Measurements from ENCODE around the gene ULBP2. TPM values are rescaled to one million over a fixed set of nuclear protein-coding genes. Genes with fewer than 3 reads are reported as not detected.
"Not testable (repeated sequence)": the region's sequence is repeated elsewhere in the genome, so short reads cannot be mapped to it uniquely, and the experiment has no call there.

ULBP2 gene
- polyA plus RNA-seq, 1 donor, result 0.09 TPM

- no peaks in the 10 kb centered on the region for H3K36me3 ChIP-seq (ENCODE audit: control insufficient read depth, insufficient read depth, low read length)
- WGBS (ENCODE audit: insufficient coverage, low lambda C conversion rate), result no CpG with 5 or more reads among the region's 6 CpGs
- H3K9me3 ChIP-seq (ENCODE audit: control insufficient read depth, low read depth, low read length), result no peaks in the 10 kb centered on the region
- H3K27ac ChIP-seq (ENCODE audit: low read length), result no peak overlapping the region
- DNase-seq, result no peak
- H3K4me3 ChIP-seq (ENCODE audit: low read length), result no peak overlapping the region
- H3K4me1 ChIP-seq (ENCODE audit: control insufficient read depth, insufficient read depth, low read length), result peaks cover 14% of the 10 kb centered on the region
- peaks cover 82% of the 10 kb centered on the region for H3K27me3 ChIP-seq (ENCODE audit: control insufficient read depth, insufficient read depth, low read length)
These were observed 18.7 kb downstream of the ULBP2 start for GRCh38 chr6:149960488-149960887.

- no CpG with 5 or more reads among the region's 6 CpGs for WGBS (ENCODE audit: insufficient coverage, low lambda C conversion rate)
- H3K27me3 ChIP-seq (ENCODE audit: control insufficient read depth, insufficient read depth, low read length), result peaks cover 84% of the 10 kb centered on the region
- peaks cover 14% of the 10 kb centered on the region for H3K4me1 ChIP-seq (ENCODE audit: control insufficient read depth, insufficient read depth, low read length)
- no peak overlapping the region for H3K27ac ChIP-seq (ENCODE audit: low read length)
- no peaks in the 10 kb centered on the region for H3K36me3 ChIP-seq (ENCODE audit: control insufficient read depth, insufficient read depth, low read length)
- no peaks in the 10 kb centered on the region for H3K9me3 ChIP-seq (ENCODE audit: control insufficient read depth, low read depth, low read length)
- no peak for DNase-seq
- H3K4me3 ChIP-seq (ENCODE audit: low read length), result no peak overlapping the region
These were observed 20.1 kb downstream of the ULBP2 start for GRCh38 chr6:149961728-149962425.

- no peak overlapping the region for H3K4me3 ChIP-seq (ENCODE audit: low read length)
- H3K9me3 ChIP-seq (ENCODE audit: control insufficient read depth, low read depth, low read length), result no peaks in the 10 kb centered on the region
- H3K36me3 ChIP-seq (ENCODE audit: control insufficient read depth, insufficient read depth, low read length), result no peaks in the 10 kb centered on the region
- no CpG with 5 or more reads among the region's 7 CpGs for WGBS (ENCODE audit: insufficient coverage, low lambda C conversion rate)
- H3K27ac ChIP-seq (ENCODE audit: low read length), result no peak overlapping the region
- no peak for DNase-seq
- H3K27me3 ChIP-seq (ENCODE audit: control insufficient read depth, insufficient read depth, low read length), result peaks cover 87% of the 10 kb centered on the region
- H3K4me1 ChIP-seq (ENCODE audit: control insufficient read depth, insufficient read depth, low read length), result peaks cover 14% of the 10 kb centered on the region
These were observed 20.8 kb downstream of the ULBP2 start for GRCh38 chr6:149962461-149963211.

GRCh38 chr6:149963212-149963461 lies 21.3 kb downstream of the ULBP2 start:
- Histone ChIP-seq H3K27me3 (ENCODE audit: control insufficient read depth, insufficient read depth, low read length) (peaks cover 90% of the 10 kb centered on the region), H3K9me3 (ENCODE audit: control insufficient read depth, low read depth, low read length) (no peaks in the 10 kb centered on the region), H3K4me3 (ENCODE audit: low read length) (peak overlapping the region; percentile 5), H3K4me1 (ENCODE audit: control insufficient read depth, insufficient read depth, low read length) (peaks cover 14% of the 10 kb centered on the region), H3K27ac (ENCODE audit: low read length) (no peak overlapping the region), H3K36me3 (ENCODE audit: control insufficient read depth, insufficient read depth, low read length) (no peaks in the 10 kb centered on the region)
- DNase-seq, result no peak
- WGBS (ENCODE audit: insufficient coverage, low lambda C conversion rate), result no CpG with 5 or more reads among the region's 8 CpGs

GRCh38 chr6:149963462-149964307 lies 21.9 kb downstream of the ULBP2 start, which contains the start of gene ULBP1:
TSS of gene ULBP1 (plus strand) at chr6:149963943. CDS start at chr6:149964050, 107 bp downstream.
- Histone ChIP-seq H3K36me3 (ENCODE audit: control insufficient read depth, insufficient read depth, low read length) (no peaks in the 10 kb centered on the region), H3K27ac (ENCODE audit: low read length) (no peak within 1 kb of the TSS), H3K9me3 (ENCODE audit: control insufficient read depth, low read depth, low read length) (no peaks in the 10 kb centered on the region), H3K4me3 (ENCODE audit: low read length) (peak within 1 kb of the TSS; percentile 5), H3K4me1 (ENCODE audit: control insufficient read depth, insufficient read depth, low read length) (peaks cover 14% of the 10 kb centered on the region), H3K27me3 (ENCODE audit: control insufficient read depth, insufficient read depth, low read length) (peaks cover 94% of the 10 kb centered on the region)
- DNase-seq, result peak; percentile 47 to 66
- WGBS (ENCODE audit: insufficient coverage, low lambda C conversion rate), result 0% methylated on average over 2 of the region's 69 CpGs

GRCh38 chr6:149964308-149965193 lies 22.7 kb downstream of the ULBP2 start:
- no peak overlapping the region for H3K27ac ChIP-seq (ENCODE audit: low read length)
- H3K4me1 ChIP-seq (ENCODE audit: control insufficient read depth, insufficient read depth, low read length), result peaks cover 14% of the 10 kb centered on the region
- no peak overlapping the region for H3K4me3 ChIP-seq (ENCODE audit: low read length)
- H3K9me3 ChIP-seq (ENCODE audit: control insufficient read depth, low read depth, low read length), result no peaks in the 10 kb centered on the region
- no CpG with 5 or more reads among the region's 103 CpGs for WGBS (ENCODE audit: insufficient coverage, low lambda C conversion rate)
- DNase-seq, result no peak
- H3K36me3 ChIP-seq (ENCODE audit: control insufficient read depth, insufficient read depth, low read length), result no peaks in the 10 kb centered on the region
- peaks cover 94% of the 10 kb centered on the region for H3K27me3 ChIP-seq (ENCODE audit: control insufficient read depth, insufficient read depth, low read length)

GRCh38 chr6:149965194-149966020 lies 23.6 kb downstream of the ULBP2 start:
- Histone ChIP-seq H3K36me3 (ENCODE audit: control insufficient read depth, insufficient read depth, low read length) (no peaks in the 10 kb centered on the region), H3K4me3 (ENCODE audit: low read length) (no peak overlapping the region), H3K4me1 (ENCODE audit: control insufficient read depth, insufficient read depth, low read length) (peaks cover 14% of the 10 kb centered on the region), H3K27ac (ENCODE audit: low read length) (no peak overlapping the region), H3K9me3 (ENCODE audit: control insufficient read depth, low read depth, low read length) (no peaks in the 10 kb centered on the region), H3K27me3 (ENCODE audit: control insufficient read depth, insufficient read depth, low read length) (peaks cover 99% of the 10 kb centered on the region)
- WGBS (ENCODE audit: insufficient coverage, low lambda C conversion rate), result no CpG with 5 or more reads among the region's 38 CpGs
- peak in 1 of 2 donors; percentile 27 for DNase-seq

GRCh38 chr6:149966319-149966718 lies 24.5 kb downstream of the ULBP2 start:
- not testable (repeated sequence) for H3K4me3 ChIP-seq (ENCODE audit: low read length); H3K36me3 ChIP-seq (ENCODE audit: control insufficient read depth, insufficient read depth, low read length); H3K27ac ChIP-seq (ENCODE audit: low read length); DNase-seq; H3K9me3 ChIP-seq (ENCODE audit: control insufficient read depth, low read depth, low read length)
- Histone ChIP-seq H3K4me1 (ENCODE audit: control insufficient read depth, insufficient read depth, low read length) (peaks cover 14% of the 10 kb centered on the region), H3K27me3 (ENCODE audit: control insufficient read depth, insufficient read depth, low read length) (peaks cover 96% of the 10 kb centered on the region)
- WGBS (ENCODE audit: insufficient coverage, low lambda C conversion rate), result no CpG with 5 or more reads among the region's 2 CpGs

GRCh38 chr6:149967591-149967990 lies 25.8 kb downstream of the ULBP2 start:
- no peak for DNase-seq
- Histone ChIP-seq H3K4me1 (ENCODE audit: control insufficient read depth, insufficient read depth, low read length) (peaks cover 14% of the 10 kb centered on the region), H3K9me3 (ENCODE audit: control insufficient read depth, low read depth, low read length) (no peaks in the 10 kb centered on the region), H3K27me3 (ENCODE audit: control insufficient read depth, insufficient read depth, low read length) (peaks cover 91% of the 10 kb centered on the region), H3K27ac (ENCODE audit: low read length) (no peak overlapping the region), H3K36me3 (ENCODE audit: control insufficient read depth, insufficient read depth, low read length) (no peaks in the 10 kb centered on the region), H3K4me3 (ENCODE audit: low read length) (no peak overlapping the region)
- WGBS (ENCODE audit: insufficient coverage, low lambda C conversion rate), result 82% methylated on average over 2 of the region's 4 CpGs
